ENCODE measurements around the gene ZBTB37. TPM values are rescaled to one million over a fixed set of nuclear protein-coding genes. Genes with fewer than 3 reads are reported as not detected.
A peak's percentile ranks its signal among the peaks of the same experiment; 100 is the strongest.

Gene ZBTB37
- total RNA-seq, 1 experiment from 2014 or later = 12.0 TPM

DNA sequence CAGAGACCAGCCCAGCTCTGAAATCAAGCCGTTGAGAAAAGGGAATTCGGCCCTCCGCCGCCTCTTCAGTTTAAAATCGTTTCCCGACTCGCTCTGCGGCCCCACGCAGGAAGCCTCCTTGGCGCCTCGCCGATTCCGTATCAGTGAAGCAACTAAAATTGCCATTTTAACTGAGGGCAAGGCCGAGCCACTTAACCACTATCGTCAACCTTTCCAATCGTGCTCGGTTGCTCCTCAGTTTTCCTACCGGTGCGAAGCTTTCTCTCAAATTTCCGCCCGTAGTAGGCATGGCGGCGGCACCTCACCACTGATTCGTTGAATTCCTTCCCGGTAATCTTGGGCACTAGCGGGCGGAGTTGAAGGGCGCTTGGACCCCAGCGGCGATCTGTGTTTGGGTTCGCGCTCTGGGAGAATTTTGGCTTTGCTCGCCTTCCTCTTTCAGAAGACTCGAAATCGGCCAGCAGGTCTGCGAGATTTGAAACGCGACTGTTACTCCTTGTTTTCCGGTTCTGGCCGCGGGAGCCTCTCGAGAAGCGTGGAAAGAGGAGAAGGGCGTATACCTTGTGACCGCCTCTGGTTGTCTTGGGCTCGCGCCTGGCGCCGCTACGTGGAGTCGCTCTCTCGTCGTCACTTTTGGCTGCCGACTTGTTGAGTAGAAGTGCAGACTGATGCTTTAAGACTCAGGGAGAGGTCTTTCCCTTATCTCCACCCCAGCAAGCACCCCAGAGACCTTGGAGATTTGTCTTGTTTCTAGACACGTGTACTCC, 43.7 kb upstream of the ZBTB37 start, which contains the start of the genes CENPL and DARS2:
TSS of gene CENPL (minus strand) at position 569 of the 767 bp plus-strand sequence. CDS start 13,584 bp downstream, outside the sequence.
TSS of gene DARS2 (plus strand) at position 359 of the 767 bp plus-strand sequence. CDS start 557 bp downstream, outside the sequence.
- DNase-seq = peak; percentile 95
- TF ChIP-seq, protein P1, sequence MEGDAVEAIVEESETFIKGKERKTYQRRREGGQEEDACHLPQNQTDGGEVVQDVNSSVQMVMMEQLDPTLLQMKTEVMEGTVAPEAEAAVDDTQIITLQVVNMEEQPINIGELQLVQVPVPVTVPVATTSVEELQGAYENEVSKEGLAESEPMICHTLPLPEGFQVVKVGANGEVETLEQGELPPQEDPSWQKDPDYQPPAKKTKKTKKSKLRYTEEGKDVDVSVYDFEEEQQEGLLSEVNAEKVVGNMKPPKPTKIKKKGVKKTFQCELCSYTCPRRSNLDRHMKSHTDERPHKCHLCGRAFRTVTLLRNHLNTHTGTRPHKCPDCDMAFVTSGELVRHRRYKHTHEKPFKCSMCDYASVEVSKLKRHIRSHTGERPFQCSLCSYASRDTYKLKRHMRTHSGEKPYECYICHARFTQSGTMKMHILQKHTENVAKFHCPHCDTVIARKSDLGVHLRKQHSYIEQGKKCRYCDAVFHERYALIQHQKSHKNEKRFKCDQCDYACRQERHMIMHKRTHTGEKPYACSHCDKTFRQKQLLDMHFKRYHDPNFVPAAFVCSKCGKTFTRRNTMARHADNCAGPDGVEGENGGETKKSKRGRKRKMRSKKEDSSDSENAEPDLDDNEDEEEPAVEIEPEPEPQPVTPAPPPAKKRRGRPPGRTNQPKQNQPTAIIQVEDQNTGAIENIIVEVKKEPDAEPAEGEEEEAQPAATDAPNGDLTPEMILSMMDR (conservative IDR thresholded peaks at IDR 0.05) = no peak
- H3K18ac ChIP-seq (ENCODE audit: insufficient read length, low read depth, low read length) = peak within 1 kb of the TSS; percentile 95
- H2BK15ac ChIP-seq (ENCODE audit: low read depth, low read length) = no peak within 1 kb of the TSS
- H4K91ac ChIP-seq (ENCODE audit: insufficient read length, low read depth, low read length) = no peak within 1 kb of the TSS
- H3K9me3 Mint-ChIP-seq = no peaks in the 10 kb centered on the region
- H3K56ac ChIP-seq (ENCODE audit: insufficient read length, low read depth, low read length) = peak within 1 kb of the TSS; percentile 14
- peak within 1 kb of the TSS; percentile 59 for H3T11ph ChIP-seq (ENCODE audit: low read length)
- no peaks in the 10 kb centered on the region for H3K27me3 ChIP-seq (ENCODE audit: insufficient read depth, low read length)
- H2BK12ac ChIP-seq (ENCODE audit: insufficient read length, low read depth, low read length) = no peak within 1 kb of the TSS
- H3K4me3 Mint-ChIP-seq = peak within 1 kb of the TSS; percentile 95 to 99
- peaks cover 14% of the 10 kb centered on the region; the same call in 1 of the 2 replicates for H3K79me2 ChIP-seq (ENCODE audit: insufficient read depth, low read length)
- no peak within 1 kb of the TSS for H4K8ac ChIP-seq (replicated peaks; ENCODE audit: insufficient read length, low read depth, low read length)
- no peak within 1 kb of the TSS for H2BK20ac ChIP-seq (ENCODE audit: low read depth, low read length, poor library complexity, severe bottlenecking)
- H4K20me1 ChIP-seq (ENCODE audit: control insufficient read depth, insufficient read depth, insufficient read length) = no peaks in the 10 kb centered on the region
- peak within 1 kb of the TSS; percentile 86 for H3K14ac ChIP-seq (ENCODE audit: insufficient read depth, low read length)
- H3K4ac ChIP-seq (ENCODE audit: low read depth, low read length) = no peak within 1 kb of the TSS
- no peaks in the 10 kb centered on the region; the same call in 1 of the 2 replicates for H3K4me1 ChIP-seq (ENCODE audit: insufficient read depth, low read length)
- H2BK5ac ChIP-seq (ENCODE audit: insufficient read length, low read length) = peak within 1 kb of the TSS; percentile 16
- H2AFZ ChIP-seq (ENCODE audit: low read length) = peak within 1 kb of the TSS; percentile 65
- no peaks in the 10 kb centered on the region for H3K9me3 ChIP-seq (ENCODE audit: control insufficient read depth, low read depth, low read length)
- H3K23me2 ChIP-seq (ENCODE audit: insufficient read length, low read depth, low read length, poor library complexity, severe bottlenecking) = peaks cover 7% of the 10 kb centered on the region
- H3K27ac Mint-ChIP-seq = peak within 1 kb of the TSS; percentile 99 to 100 (median 100)
- no CpG with 5 or more reads among the region's 55 CpGs for whole genome bisulfite sequencing (ENCODE audit: extremely low coverage, insufficient read length, low lambda C conversion rate)
- no peak within 1 kb of the TSS for H2BK120ac ChIP-seq (ENCODE audit: low read depth, low read length, poor library complexity, severe bottlenecking)
- peaks cover 4% of the 10 kb centered on the region for H3K79me1 ChIP-seq (ENCODE audit: insufficient read depth, low read depth, low read length, poor library complexity, severe bottlenecking)
- H3K9ac ChIP-seq (ENCODE audit: extremely low read depth, insufficient read length, low read length) = peak within 1 kb of the TSS; percentile 89
- no peak within 1 kb of the TSS for H2AK5ac ChIP-seq (ENCODE audit: insufficient read length, low read length)
- H4K5ac ChIP-seq (ENCODE audit: insufficient read length, low read depth, low read length) = peak within 1 kb of the TSS; percentile 25
- H3K4me1 Mint-ChIP-seq = peaks cover 11 to 16% of the 10 kb centered on the region in 2 experiments
- H3K27me3 Mint-ChIP-seq (ENCODE audit: low read depth) = no peaks in the 10 kb centered on the region
- peaks cover 12 to 30% (median 29%) of the 10 kb centered on the region in 3 experiments; a peak in 6 of 7 replicates for H3K36me3 Mint-ChIP-seq (ENCODE audit: insufficient read depth in 1 of 3, low read depth in 3 of 3)
- H3K4me2 ChIP-seq (ENCODE audit: insufficient read depth, insufficient read length, low read length) = peak within 1 kb of the TSS; percentile 74
- H3K23ac ChIP-seq (ENCODE audit: insufficient read length, low read depth, low read length) = no peak within 1 kb of the TSS
- peak within 1 kb of the TSS; percentile 80 for H3K27ac ChIP-seq (ENCODE audit: insufficient read length, low read depth, low read length)
